GM19372 (cell line): ENCODE measurements around the gene SPIN1.
"Not testable (repeated sequence)": the region's sequence is repeated elsewhere in the genome, so short reads cannot be mapped to it uniquely, and the experiment has no call there.

Experiments used
- ATAC-seq: cut with Tn5 transposase; IDR thresholded peaks from one replicate; pipeline ENCODE4 v1.9.1; 2021; ENCODE audit warnings: mild to moderate bottlenecking, low read depth, moderate library complexity; ENCODE audit not compliant: unreplicated experiment

The SPIN1 gene

GRCh38 chr9:88388203-88388885, at the start of gene SPIN1:
Gene SPIN1, plus strand, starts transcription at chr9:88388444. Its CDS starts 38,096 bp downstream, at chr9:88426540.
- peak; percentile 82 for ATAC-seq

- no peak for ATAC-seq
Observed at GRCh38 chr9:88339317-88339716, 48.9 kb upstream of the SPIN1 start.

- ATAC-seq: no peak
Observed at GRCh38 chr9:88342246-88342645, 46.0 kb upstream of the SPIN1 start.

GRCh38 chr9:88344013-88344412, 44.2 kb upstream of the SPIN1 start:
- no peak for ATAC-seq

GRCh38 chr9:88350354-88350753, 37.9 kb upstream of the SPIN1 start:
- not testable (repeated sequence) for ATAC-seq

GRCh38 chr9:88355166-88355565, 33.1 kb upstream of the SPIN1 start:
- ATAC-seq: no peak

- not testable (repeated sequence) for ATAC-seq
Observed at GRCh38 chr9:88357250-88357649, 31.0 kb upstream of the SPIN1 start.

GRCh38 chr9:88358723-88359122, 29.5 kb upstream of the SPIN1 start:
- ATAC-seq: no peak

- no peak for ATAC-seq
Observed at GRCh38 chr9:88359974-88360373, 28.3 kb upstream of the SPIN1 start.

- ATAC-seq: no peak
Observed at GRCh38 chr9:88362681-88363080, 25.6 kb upstream of the SPIN1 start.

- ATAC-seq: no peak
Observed at GRCh38 chr9:88363661-88364060, 24.6 kb upstream of the SPIN1 start.

- no peak for ATAC-seq
Observed at GRCh38 chr9:88364706-88365105, 23.5 kb upstream of the SPIN1 start.

GRCh38 chr9:88370346-88370745, 17.9 kb upstream of the SPIN1 start:
- no peak for ATAC-seq

- ATAC-seq: no peak
Observed at GRCh38 chr9:88372103-88372654, 16.1 kb upstream of the SPIN1 start.

GRCh38 chr9:88373045-88373444, 15.2 kb upstream of the SPIN1 start:
- no peak for ATAC-seq

GRCh38 chr9:88378317-88378716, 9.9 kb upstream of the SPIN1 start:
- no peak for ATAC-seq

GRCh38 chr9:88379352-88379751, 8.9 kb upstream of the SPIN1 start:
- ATAC-seq: no peak

GRCh38 chr9:88380118-88380517, 8.1 kb upstream of the SPIN1 start:
- no peak for ATAC-seq

GRCh38 chr9:88381322-88381721, 6.9 kb upstream of the SPIN1 start:
- not testable (repeated sequence) for ATAC-seq

GRCh38 chr9:88383176-88383575, 5.1 kb upstream of the SPIN1 start:
- ATAC-seq: no peak

- ATAC-seq: not testable (repeated sequence)
Observed at GRCh38 chr9:88386137-88386536, 2.1 kb upstream of the SPIN1 start.

- no peak for ATAC-seq
Observed at GRCh38 chr9:88387036-88387551, 1.1 kb upstream of the SPIN1 start.
